Loucy (cell line): ENCODE data around the gene ARL3.
A peak's percentile ranks its signal among the peaks of the same experiment; 100 is the strongest.

Source experiments
- H2AFZ ChIP-seq: fragments of 200-600 bp; sonication (generic); 2 replicates; pipeline ENCODE4 v1.6.0; 2016; ENCODE audit warnings: antibody characterized with exemption, mild to moderate bottlenecking, low read length, moderate library complexity
- H3F3A ChIP-seq: fragments of 200-600 bp; 2 replicates; pipeline ENCODE4 v1.6.0; 2016; ENCODE audit warnings: antibody characterized with exemption, low read depth, mild to moderate bottlenecking
- H3K27me3 ChIP-seq: fragments of 200-600 bp; sonication (generic); 2 replicates; pipeline ENCODE4 v1.6.1; 2014; ENCODE audit warnings: low read length, mild to moderate bottlenecking; ENCODE audit not compliant: insufficient read depth, poor library complexity, severe bottlenecking
- H3K36me3 ChIP-seq: fragments of 200-600 bp; sonication (generic); 2 replicates; pipeline ENCODE4 v1.6.1; 2016; ENCODE audit warnings: low read length; ENCODE audit not compliant: insufficient read depth
- H3K4me1 ChIP-seq: fragments of 200-600 bp; sonication (generic); 2 replicates; pipeline ENCODE4 v1.5.1; 2014; ENCODE audit warnings: low read length, mild to moderate bottlenecking; ENCODE audit not compliant: insufficient read depth, poor library complexity, severe bottlenecking
- H3K4me2 ChIP-seq: fragments of 200-600 bp; sonication (generic); 2 replicates; pipeline ENCODE4 v1.6.0; 2014; ENCODE audit warnings: antibody characterized with exemption, low read length, low read depth, mild to moderate bottlenecking; ENCODE audit not compliant: poor library complexity, severe bottlenecking
- H3K4me3 ChIP-seq: fragments of 200-600 bp; sonication (generic); 2 replicates; pipeline ENCODE4 v1.5.1; 2014; ENCODE audit warnings: low read length, mild to moderate bottlenecking, mixed read lengths; ENCODE audit not compliant: poor library complexity, severe bottlenecking
- H3K79me2 ChIP-seq: fragments of 200-600 bp; sonication (generic); 2 replicates; pipeline ENCODE4 v1.6.1; 2014; ENCODE audit warnings: low read length; ENCODE audit not compliant: insufficient read depth
- H3K9ac ChIP-seq: fragments of 200-600 bp; sonication (generic); 2 replicates; pipeline ENCODE4 v1.6.0; 2014; ENCODE audit warnings: mild to moderate bottlenecking, low read depth, low read length, moderate library complexity; ENCODE audit not compliant: poor library complexity, severe bottlenecking
- H3K9me2 ChIP-seq: fragments of 200-600 bp; sonication (generic); replicated peaks from 2 replicates; pipeline ENCODE4 v1.6.1; 2016; ENCODE audit warnings: low read depth, low read length, mixed read lengths
- H3K9me3 ChIP-seq: fragments of 200-600 bp; sonication (generic); 2 replicates; pipeline ENCODE4 v1.6.1; 2014; ENCODE audit warnings: mild to moderate bottlenecking, antibody characterized with exemption, low read length, low read depth; ENCODE audit not compliant: insufficient read depth
- H4K20me1 ChIP-seq: fragments of 200-600 bp; sonication (generic); 2 replicates; pipeline ENCODE4 v1.6.0; 2014; ENCODE audit warnings: antibody characterized with exemption, low read length, mild to moderate bottlenecking; ENCODE audit not compliant: insufficient read depth, poor library complexity, severe bottlenecking
- CTCF ChIP-seq: fragments of 200-600 bp; sonication (generic); conservative IDR thresholded peaks from 2 replicates; pipeline ENCODE4 v1.5.1; 2014; ENCODE audit warnings: mild to moderate bottlenecking, antibody characterized with exemption, low read length
- EZH2phosphoT487 ChIP-seq: fragments of 200-600 bp; IDR thresholded peaks from 2 replicates; pipeline ENCODE4 v1.6.1; 2018; ENCODE audit warnings: antibody characterized with exemption, mild to moderate bottlenecking, moderate library complexity, borderline replicate concordance

The ARL3 gene

DNA sequence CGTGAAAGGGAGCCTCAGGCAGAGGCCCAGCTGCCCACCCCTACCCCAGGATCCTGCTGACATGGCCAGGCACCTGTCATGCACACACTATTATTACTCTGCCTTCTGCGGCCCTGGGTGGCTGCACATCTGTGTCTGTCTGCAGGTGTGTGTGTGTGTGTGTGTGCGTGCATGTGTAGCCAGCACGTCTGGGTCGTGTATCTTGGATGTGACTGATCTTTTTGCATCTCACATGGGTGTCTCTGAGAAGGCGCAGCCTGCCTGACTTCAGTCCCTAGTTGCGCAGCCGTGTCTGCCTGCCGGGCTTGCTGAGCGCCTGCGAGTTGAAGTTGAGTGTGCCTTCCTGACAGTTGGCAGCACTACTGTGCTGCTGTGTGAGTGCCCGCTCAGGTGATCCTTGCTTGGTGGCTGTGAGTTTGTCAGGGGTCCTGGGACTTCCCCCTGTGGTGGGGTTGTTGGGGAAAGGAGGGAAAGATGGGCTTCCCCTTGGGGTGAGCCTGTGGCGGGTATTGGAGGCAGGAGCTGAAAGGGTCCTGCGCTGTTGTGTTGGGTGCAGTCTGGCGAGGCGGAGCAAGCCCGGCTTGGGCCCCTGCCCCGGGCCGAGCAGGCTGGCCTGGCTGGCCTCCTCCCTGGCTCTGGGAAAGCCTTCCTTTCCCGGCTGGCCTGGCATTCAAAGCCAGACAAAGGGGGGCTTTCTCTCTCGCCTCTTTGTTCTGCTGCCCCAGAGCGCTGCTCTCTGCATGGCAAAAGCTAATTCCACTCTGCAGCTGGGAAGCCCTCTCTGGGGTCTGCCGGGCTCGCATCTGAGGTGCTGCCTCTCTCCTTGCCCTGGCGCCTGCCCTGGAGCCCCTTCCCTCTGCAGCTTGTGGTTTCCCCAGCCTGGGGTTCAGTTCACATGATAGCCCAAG lies 65.1 kb downstream of the ARL3 start:
- no peak for TF ChIP-seq CTCF
- no peak for TF ChIP-seq EZH2phosphoT487
- Histone ChIP-seq H3K4me3 (peak overlapping the region; percentile 86), H3K27me3 (no peaks in the 10 kb centered on the region), H3K9me2 (no peaks in the 10 kb centered on the region), H4K20me1 (peaks cover 95% of the 10 kb centered on the region), H3K9ac (peak overlapping the region; percentile 98), H3K79me2 (peaks cover 100% of the 10 kb centered on the region), H3K9me3 (no peaks in the 10 kb centered on the region), H3F3A (0 out of 2 replicates have a peak, but pooled peaks cover 2% of the 10 kb centered on the region), H2AFZ (no peak overlapping the region), H3K4me2 (peak overlapping the region; percentile 100), H3K36me3 (peaks cover 20% of the 10 kb centered on the region; the same call in 1 of the 2 replicates), H3K4me1 (peaks cover 72% of the 10 kb centered on the region)

DNA sequence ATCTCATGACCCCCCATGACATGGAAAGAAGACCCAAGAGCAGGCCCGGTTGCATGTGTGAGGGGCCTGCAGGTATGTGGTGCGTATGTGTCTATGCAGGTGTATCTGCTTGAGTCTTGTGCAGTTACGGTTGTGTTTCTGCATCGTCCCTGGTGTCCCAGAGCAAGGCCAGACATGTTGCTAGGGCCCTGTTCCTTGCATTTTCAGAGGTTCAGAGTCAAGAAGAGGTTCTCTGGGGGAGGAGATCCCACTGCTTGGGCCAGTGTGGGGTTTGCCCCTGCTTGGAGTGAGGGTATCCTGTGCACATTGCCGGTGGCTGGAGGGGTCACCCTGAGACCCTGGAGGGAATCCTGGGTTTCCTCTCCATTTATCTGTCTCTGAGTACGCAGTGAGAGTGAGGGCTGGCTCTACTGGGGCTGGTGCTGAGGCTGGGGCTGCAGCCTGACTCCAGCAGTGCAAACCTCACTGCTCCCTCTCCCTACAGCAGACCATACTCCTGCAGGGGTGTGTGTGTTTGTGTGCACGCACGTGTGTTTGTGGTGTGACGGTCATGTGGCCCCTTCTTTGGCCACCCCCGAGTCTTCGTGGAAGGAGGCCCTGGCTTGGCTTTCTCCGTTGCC lies 65.8 kb downstream of the ARL3 start:
- no peaks in the 10 kb centered on the region for H3K27me3 ChIP-seq
- peaks cover 13% of the 10 kb centered on the region; the same call in 1 of the 2 replicates for H3K36me3 ChIP-seq
- H3K4me1 ChIP-seq: peaks cover 72% of the 10 kb centered on the region
- peak overlapping the region; percentile 98 for H3K9ac ChIP-seq
- TF ChIP-seq CTCF (no peak), EZH2phosphoT487 (no peak)
- H4K20me1 ChIP-seq: peaks cover 88% of the 10 kb centered on the region
- H3K4me3 ChIP-seq: peak overlapping the region; percentile 86
- H3F3A ChIP-seq: 0 out of 2 replicates have a peak, but pooled peaks cover 2% of the 10 kb centered on the region
- no peaks in the 10 kb centered on the region for H3K9me3 ChIP-seq
- peak overlapping the region; percentile 100 for H3K4me2 ChIP-seq
- H3K79me2 ChIP-seq: peaks cover 99% of the 10 kb centered on the region
- no peaks in the 10 kb centered on the region for H3K9me2 ChIP-seq
- no peak overlapping the region for H2AFZ ChIP-seq

DNA sequence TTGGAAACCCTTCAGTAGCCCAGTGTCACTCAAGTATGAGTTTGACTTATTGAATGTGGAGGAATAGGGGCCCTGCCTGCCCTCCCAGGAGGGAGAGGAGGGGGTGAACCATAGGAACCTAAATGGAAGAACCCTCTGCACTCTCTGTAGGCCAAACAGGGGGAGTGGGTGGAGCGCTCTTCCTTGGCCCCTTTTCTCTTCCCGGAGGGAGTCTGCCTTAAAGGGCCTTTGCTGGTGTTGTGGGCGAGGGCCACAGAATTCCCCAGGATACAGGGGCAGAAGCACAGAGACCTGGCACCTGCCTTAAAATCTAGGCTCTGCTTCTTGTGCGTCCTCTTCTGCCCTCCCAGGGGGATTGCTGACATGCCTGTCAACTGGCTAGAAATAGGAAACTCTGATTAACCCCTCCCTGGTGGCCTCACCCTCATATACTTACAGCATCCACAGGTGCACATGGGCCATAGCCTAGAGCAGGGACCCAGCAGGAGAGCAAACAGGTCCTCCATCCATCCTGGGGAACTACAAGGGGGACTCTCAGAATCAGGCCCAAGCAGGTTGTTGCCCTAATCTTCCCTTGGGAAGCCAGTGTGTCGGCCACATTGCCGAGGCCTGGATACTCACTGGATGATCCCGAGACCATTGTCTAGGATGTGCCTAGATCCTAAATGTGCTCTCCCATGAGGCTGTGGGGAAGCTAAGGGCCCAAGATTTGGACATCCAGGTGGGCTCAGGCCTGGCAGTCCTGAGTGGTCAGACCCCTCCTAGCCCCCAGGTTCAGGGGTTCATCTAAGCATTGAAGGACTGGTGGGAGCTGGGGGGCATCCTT lies 66.5 kb downstream of the ARL3 start:
- no peaks in the 10 kb centered on the region for H3K9me3 ChIP-seq
- 0 out of 2 replicates have a peak, but pooled peaks cover 2% of the 10 kb centered on the region for H3F3A ChIP-seq
- H3K4me2 ChIP-seq: peak overlapping the region; percentile 100
- peaks cover 65% of the 10 kb centered on the region for H3K4me1 ChIP-seq
- peak overlapping the region; percentile 98 for H3K9ac ChIP-seq
- H3K4me3 ChIP-seq: peak overlapping the region; percentile 86
- peaks cover 81% of the 10 kb centered on the region for H4K20me1 ChIP-seq
- peaks cover 7% of the 10 kb centered on the region; the same call in 1 of the 2 replicates for H3K36me3 ChIP-seq
- TF ChIP-seq CTCF: no peak
- TF ChIP-seq EZH2phosphoT487: no peak
- no peaks in the 10 kb centered on the region for H3K9me2 ChIP-seq
- H2AFZ ChIP-seq: no peak overlapping the region
- no peaks in the 10 kb centered on the region for H3K27me3 ChIP-seq
- peaks cover 98% of the 10 kb centered on the region for H3K79me2 ChIP-seq
